H1 (cell line): Measurements from ENCODE around the gene ALOX5AP.

ENCODE experiments used
- EGR1 ChIP-seq: IDR thresholded peaks from 2 replicates; pipeline ENCODE4 v1.6.1; 2011; ENCODE audit warnings: low read depth, low read length, borderline replicate concordance
- HDAC6 ChIP-seq: IDR thresholded peaks from one replicate; pipeline ENCODE4 v1.7.1; 2012; ENCODE audit warnings: low read depth, mild to moderate bottlenecking, inconsistent platforms, low read length, moderate library complexity
- POLR2A ChIP-seq, 2 experiments: IDR thresholded peaks; 1 replicate in 1 of 2; 2 replicates in 1 of 2; pipeline ENCODE4 v1.6.1; 2011; ENCODE audit warnings: low read depth in 2 of 2, low read length in 2 of 2, mild to moderate bottlenecking in 2 of 2; ENCODE audit errors: control extremely low read depth in 1 of 2
- POLR2AphosphoS5 ChIP-seq: IDR thresholded peaks from 2 replicates; pipeline ENCODE4 v1.6.1; 2011; ENCODE audit warnings: low read depth, low read length
- RAD21 ChIP-seq, 2 experiments: IDR thresholded peaks in 1 of 2; conservative IDR thresholded peaks in 1 of 2; 2 replicates each; pipeline ENCODE4 v1.6.1; 2011; ENCODE audit warnings: low read depth in 2 of 2, low read length in 2 of 2, improper control_type of control experiment in 1 of 2, inconsistent platforms in 1 of 2, mild to moderate bottlenecking in 1 of 2, moderate library complexity in 1 of 2
- TF ChIP-seq, protein P1 (sequence below), 3 experiments: IDR thresholded peaks; 1 replicate in 2 of 3; 2 replicates in 1 of 3; pipeline versions ENCODE4 v1.5.1 to v1.6.1; 2011; ENCODE audit warnings: low read length in 3 of 3, mild to moderate bottlenecking in 3 of 3, inconsistent platforms in 2 of 3, low read depth in 1 of 3, moderate library complexity in 1 of 3; ENCODE audit not compliant: insufficient read depth in 1 of 3; ENCODE audit errors: control extremely low read depth in 1 of 3

DNA sequence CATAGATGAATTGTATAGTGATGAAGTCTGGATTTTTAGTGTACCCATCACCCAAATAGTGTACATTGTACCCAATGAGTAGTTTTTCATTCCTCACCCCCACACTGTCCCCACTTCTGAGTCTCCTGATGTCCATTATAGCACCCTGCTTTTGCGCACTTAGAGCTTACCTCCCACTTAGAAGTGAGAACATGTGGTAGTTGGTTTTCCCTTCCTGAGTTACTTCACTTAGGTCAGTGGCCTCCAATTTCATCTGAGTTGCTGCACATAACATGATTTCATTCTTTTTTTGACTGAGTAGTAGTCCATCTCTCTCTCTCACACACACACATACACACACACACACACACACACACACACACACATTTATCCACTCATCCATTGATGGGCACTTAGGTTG is 43.2 kb upstream of the ALOX5AP start:
- TF ChIP-seq HDAC6 (no peak), POLR2AphosphoS5 (no peak), RAD21 (IDR thresholded peaks at IDR 0.05 in 1 of 2, conservative IDR thresholded peaks at IDR 0.05 in 1 of 2; ENCODE audit: low read depth in 2 of 2, low read length in 2 of 2) (no peak), POLR2A (IDR thresholded peaks at IDR 0.05; ENCODE audit: control extremely low read depth in 1 of 2, low read depth in 2 of 2, low read length in 2 of 2) (no peak), EGR1 (no peak)
- TF ChIP-seq, protein P1, sequence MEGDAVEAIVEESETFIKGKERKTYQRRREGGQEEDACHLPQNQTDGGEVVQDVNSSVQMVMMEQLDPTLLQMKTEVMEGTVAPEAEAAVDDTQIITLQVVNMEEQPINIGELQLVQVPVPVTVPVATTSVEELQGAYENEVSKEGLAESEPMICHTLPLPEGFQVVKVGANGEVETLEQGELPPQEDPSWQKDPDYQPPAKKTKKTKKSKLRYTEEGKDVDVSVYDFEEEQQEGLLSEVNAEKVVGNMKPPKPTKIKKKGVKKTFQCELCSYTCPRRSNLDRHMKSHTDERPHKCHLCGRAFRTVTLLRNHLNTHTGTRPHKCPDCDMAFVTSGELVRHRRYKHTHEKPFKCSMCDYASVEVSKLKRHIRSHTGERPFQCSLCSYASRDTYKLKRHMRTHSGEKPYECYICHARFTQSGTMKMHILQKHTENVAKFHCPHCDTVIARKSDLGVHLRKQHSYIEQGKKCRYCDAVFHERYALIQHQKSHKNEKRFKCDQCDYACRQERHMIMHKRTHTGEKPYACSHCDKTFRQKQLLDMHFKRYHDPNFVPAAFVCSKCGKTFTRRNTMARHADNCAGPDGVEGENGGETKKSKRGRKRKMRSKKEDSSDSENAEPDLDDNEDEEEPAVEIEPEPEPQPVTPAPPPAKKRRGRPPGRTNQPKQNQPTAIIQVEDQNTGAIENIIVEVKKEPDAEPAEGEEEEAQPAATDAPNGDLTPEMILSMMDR (IDR thresholded peaks at IDR 0.05; ENCODE audit: control extremely low read depth in 1 of 3, insufficient read depth in 1 of 3, low read depth in 1 of 3, low read length in 3 of 3): no peak
